A673 (cell line): Measurements from ENCODE around the gene HS1BP3. TPM values are rescaled to one million over a fixed set of nuclear protein-coding genes. Genes with fewer than 3 reads are reported as not detected.

Experiments used
- BruUV-seq: library from RNA; stranded (reverse); fragments of 400-500 nt; replicated peaks from 2 replicates; lab custom pipeline; 2021; lab: Mats Ljungman, UMichigan
- CTCF ChIA-PET: fragments of 300-600 bp; sonication (Branson Sonifier 250); formaldehyde crosslinking; loops from one replicate; lab custom pipeline; 2022; ENCODE audit warnings: antibody characterized with exemption; lab: Charles Lee
- POLR2A ChIA-PET: fragments of 300-600 bp; sonication (Branson Sonifier 250); formaldehyde crosslinking; loops from one replicate; lab custom pipeline; 2022; ENCODE audit warnings: antibody characterized with exemption; ENCODE audit not compliant: low non-redundant PET; lab: Charles Lee
- DNase-seq: peaks from one replicate; pipeline ENCODE4 v3.0.0-alpha.2; 2015; ENCODE audit warnings: low spot score
- H3K27ac ChIP-seq: fragments of 200-600 bp; sonication (generic); 2 replicates; pipeline ENCODE4 v1.5.1; 2016; ENCODE audit warnings: mixed run types, low read depth, mild to moderate bottlenecking, mixed read lengths, antibody characterized with exemption, low read length; ENCODE audit not compliant: poor library complexity, severe bottlenecking
- H3K27me3 ChIP-seq: fragments of 200-600 bp; sonication (generic); replicated peaks from 2 replicates; pipeline ENCODE4 v1.6.1; 2017; ENCODE audit warnings: mixed run types, low read depth, mild to moderate bottlenecking, mixed read lengths, antibody characterized with exemption, low read length; ENCODE audit not compliant: insufficient read depth, poor library complexity
- H3K36me3 ChIP-seq: fragments of 200-600 bp; sonication (generic); 2 replicates; pipeline ENCODE4 v1.6.1; 2016; ENCODE audit warnings: mixed run types, mild to moderate bottlenecking, mixed read lengths, antibody characterized with exemption, low read length; ENCODE audit not compliant: insufficient read depth, poor library complexity, severe bottlenecking
- H3K4me1 ChIP-seq: fragments of 200-600 bp; sonication (generic); 2 replicates; pipeline ENCODE4 v1.6.1; 2017; ENCODE audit warnings: mixed run types, mild to moderate bottlenecking, mixed read lengths, antibody characterized with exemption, low read length; ENCODE audit not compliant: insufficient read depth, poor library complexity, severe bottlenecking
- H3K4me3 ChIP-seq: fragments of 200-600 bp; sonication (generic); 2 replicates; pipeline ENCODE4 v1.5.1; 2016; ENCODE audit warnings: low read depth, mixed run types, mild to moderate bottlenecking, mixed read lengths, low read length; ENCODE audit not compliant: poor library complexity, severe bottlenecking
- H3K9me3 ChIP-seq: fragments of 200-600 bp; sonication (generic); 2 replicates; pipeline ENCODE4 v1.6.1; 2016; ENCODE audit warnings: mixed run types, low read depth, mild to moderate bottlenecking, mixed read lengths, antibody characterized with exemption, low read length; ENCODE audit not compliant: poor library complexity, severe bottlenecking
- EZH2 ChIP-seq: fragments of 200-600 bp; sonication (generic); IDR thresholded peaks from 2 replicates; pipeline ENCODE4 v1.6.1; 2017; ENCODE audit warnings: borderline replicate concordance, low read depth, mild to moderate bottlenecking, mixed read lengths, antibody characterized with exemption, low read length; ENCODE audit not compliant: poor library complexity, severe bottlenecking
- intact Hi-C: fragments of 100-400 bp; cut with micrococcal nuclease; formaldehyde crosslinking; loops from one replicate; pipeline ENCODE4 v1.10.0; 2022; ENCODE audit not compliant: unreplicated experiment
- total RNA-seq: library from RNA; stranded (reverse); gene quantifications from 2 replicates; pipeline ENCODE4 v1.2.3, GENCODE V29; 2021
- TF ChIP-seq, protein P1 (sequence below): fragments of 300-800, 200-600 bp; sonication (generic); conservative IDR thresholded peaks from 2 replicates; pipeline ENCODE4 v1.5.1; 2017; ENCODE audit warnings: low read depth, mild to moderate bottlenecking, antibody characterized with exemption, low read length, moderate library complexity, mixed read lengths

Gene HS1BP3
- total RNA-seq, 1 experiment from 2014 or later, result 12.6 TPM

DNA sequence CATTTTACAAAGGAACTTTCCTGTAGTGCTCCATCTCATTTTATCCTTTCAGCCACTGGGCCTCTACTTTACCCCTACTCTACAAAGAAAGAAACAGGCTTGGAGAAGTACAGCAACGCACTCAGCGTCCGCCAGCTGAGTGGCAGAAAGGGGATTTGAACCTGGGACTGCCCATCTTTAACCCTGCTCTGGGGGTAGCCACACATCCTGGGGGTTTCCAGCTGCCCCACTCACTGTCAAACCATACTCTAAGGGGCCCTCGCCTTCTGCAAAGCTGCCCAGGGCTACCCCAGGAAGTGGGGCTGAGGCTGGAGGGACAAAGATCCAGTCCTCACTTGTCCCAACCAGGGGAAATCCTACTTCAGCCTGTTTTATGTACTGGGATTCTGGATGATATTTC lies 17.9 kb downstream of the HS1BP3 start:
- BruUV-seq, result no TSS peak
- no peaks in the 10 kb centered on the region for H3K36me3 ChIP-seq
- POLR2A ChIA-PET, result no interaction called here
- no peaks in the 10 kb centered on the region for H3K9me3 ChIP-seq
- DNase-seq, result no peak
- intact Hi-C loops, result no loop called here
- TF ChIP-seq EZH2, result no peak
- TF ChIP-seq, protein P1, sequence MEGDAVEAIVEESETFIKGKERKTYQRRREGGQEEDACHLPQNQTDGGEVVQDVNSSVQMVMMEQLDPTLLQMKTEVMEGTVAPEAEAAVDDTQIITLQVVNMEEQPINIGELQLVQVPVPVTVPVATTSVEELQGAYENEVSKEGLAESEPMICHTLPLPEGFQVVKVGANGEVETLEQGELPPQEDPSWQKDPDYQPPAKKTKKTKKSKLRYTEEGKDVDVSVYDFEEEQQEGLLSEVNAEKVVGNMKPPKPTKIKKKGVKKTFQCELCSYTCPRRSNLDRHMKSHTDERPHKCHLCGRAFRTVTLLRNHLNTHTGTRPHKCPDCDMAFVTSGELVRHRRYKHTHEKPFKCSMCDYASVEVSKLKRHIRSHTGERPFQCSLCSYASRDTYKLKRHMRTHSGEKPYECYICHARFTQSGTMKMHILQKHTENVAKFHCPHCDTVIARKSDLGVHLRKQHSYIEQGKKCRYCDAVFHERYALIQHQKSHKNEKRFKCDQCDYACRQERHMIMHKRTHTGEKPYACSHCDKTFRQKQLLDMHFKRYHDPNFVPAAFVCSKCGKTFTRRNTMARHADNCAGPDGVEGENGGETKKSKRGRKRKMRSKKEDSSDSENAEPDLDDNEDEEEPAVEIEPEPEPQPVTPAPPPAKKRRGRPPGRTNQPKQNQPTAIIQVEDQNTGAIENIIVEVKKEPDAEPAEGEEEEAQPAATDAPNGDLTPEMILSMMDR, result no peak
- H3K27ac ChIP-seq, result no peak overlapping the region
- peaks cover 12% of the 10 kb centered on the region for H3K4me1 ChIP-seq
- no peak overlapping the region for H3K4me3 ChIP-seq
- H3K27me3 ChIP-seq, result no peaks in the 10 kb centered on the region
- CTCF ChIA-PET, result no interaction called here

DNA sequence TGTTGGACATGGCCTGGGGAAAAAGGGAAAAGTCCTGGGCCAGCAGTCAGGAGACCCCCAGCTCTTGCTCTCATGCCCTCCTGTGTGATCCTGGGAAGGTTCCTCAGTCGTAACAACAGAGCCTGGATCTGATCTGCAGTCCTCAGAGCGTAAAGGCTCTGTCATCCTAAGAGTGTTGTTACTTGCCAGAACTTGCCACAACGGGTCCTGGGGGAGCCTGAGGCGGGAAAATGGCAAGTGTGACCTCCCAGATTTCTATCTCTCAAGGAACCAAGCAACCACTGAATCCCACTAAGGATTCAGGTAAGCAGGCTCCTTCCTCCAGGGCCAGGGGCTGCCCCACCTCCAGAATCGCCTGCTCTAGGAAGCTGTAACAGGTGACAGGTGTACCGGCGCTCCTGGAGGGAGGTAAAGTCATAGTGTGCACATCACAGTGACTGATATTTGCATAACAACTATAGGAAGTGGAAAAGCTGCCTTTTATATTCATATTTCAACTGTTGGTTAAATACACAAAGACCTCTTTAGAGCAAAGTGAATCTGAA lies 18.4 kb downstream of the HS1BP3 start:
- TF ChIP-seq, protein P1, result no peak
- TF ChIP-seq EZH2, result no peak

DNA sequence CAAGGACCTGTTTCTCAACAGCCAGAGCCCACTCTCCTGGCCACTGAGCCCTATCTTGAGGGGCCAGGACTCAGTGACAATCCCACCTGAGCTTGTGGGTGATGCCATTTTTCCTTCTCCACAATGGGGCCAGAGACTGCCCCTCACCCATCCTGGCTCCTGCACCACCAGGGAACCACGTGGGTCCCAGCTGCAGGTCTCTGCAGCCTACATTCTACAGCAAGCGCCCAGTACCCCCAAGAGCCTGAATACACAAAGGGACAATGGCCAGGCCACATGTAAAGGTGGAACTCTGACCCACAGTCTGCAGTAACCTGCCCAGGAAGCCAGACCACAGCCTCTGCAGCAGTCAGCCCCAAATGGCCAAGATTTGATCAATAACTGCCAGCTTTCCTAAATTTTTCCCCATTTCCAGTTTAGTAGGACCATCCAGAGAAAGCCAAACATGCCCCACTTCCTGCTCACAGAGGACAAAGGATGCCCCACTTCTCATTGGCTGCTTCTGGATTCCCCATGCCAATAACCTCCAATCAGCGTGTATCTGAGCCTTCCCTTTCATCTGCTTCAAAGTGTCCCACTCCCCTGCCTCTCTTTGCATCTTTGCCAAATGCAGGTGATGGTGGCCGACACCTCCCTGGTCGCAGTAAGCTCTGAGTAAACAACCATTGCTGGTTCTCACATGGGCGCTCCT lies 19.1 kb downstream of the HS1BP3 start:
- H3K9me3 ChIP-seq, result no peaks in the 10 kb centered on the region
- intact Hi-C loops, result no loop called here
- no peaks in the 10 kb centered on the region for H3K36me3 ChIP-seq
- CTCF ChIA-PET, result no interaction called here
- POLR2A ChIA-PET, result interaction anchor here (0.6 kb wide), 1 partner anchor 601 kb away, joined by 11 read pairs; no protein-coding TSS in a partner anchor
- no TSS peak for BruUV-seq
- H3K4me3 ChIP-seq, result no peak overlapping the region
- no peak for TF ChIP-seq EZH2
- TF ChIP-seq, protein P1, result no peak
- peaks cover 12% of the 10 kb centered on the region for H3K4me1 ChIP-seq
- H3K27ac ChIP-seq, result no peak overlapping the region
- no peak for DNase-seq
- H3K27me3 ChIP-seq, result no peaks in the 10 kb centered on the region

More for the DNA sequence above, 18.4 kb downstream of the HS1BP3 start:
- no TSS peak for BruUV-seq
- Histone ChIP-seq H3K9me3 (no peaks in the 10 kb centered on the region), H3K27ac (no peak overlapping the region), H3K36me3 (no peaks in the 10 kb centered on the region), H3K27me3 (no peaks in the 10 kb centered on the region), H3K4me1 (peaks cover 12% of the 10 kb centered on the region), H3K4me3 (no peak overlapping the region)
- intact Hi-C loops, result no loop called here
- CTCF ChIA-PET, result no interaction called here
- no peak for DNase-seq
- POLR2A ChIA-PET, result no interaction called here
